Mucosa of descending colon (tissue), 3 donors: Measurements from ENCODE around the gene STS. TPM values are rescaled to one million over a fixed set of nuclear protein-coding genes. Genes with fewer than 3 reads are reported as not detected.
"Not testable (repeated sequence)": the region's sequence is repeated elsewhere in the genome, so short reads cannot be mapped to it uniquely, and the experiment has no call there.

Experiments used
- ATAC-seq: fragments of 200-7000 bp; cut with Tn5 transposase; one replicate; pipeline ENCODE4 v1.9.1; 2020; ENCODE audit warnings: mild to moderate bottlenecking, moderate library complexity
- DNase-seq, 3 donors: peaks; one replicate each; pipeline ENCODE4 v3.0.0-alpha.2; 2020
- H3K36me3 ChIP-seq: fragments of 200-600 bp; one replicate; pipeline ENCODE4 v1.8.0; 2021; ENCODE audit warnings: low read depth, mild to moderate bottlenecking
- H3K4me1 ChIP-seq: fragments of 200-600 bp; one replicate; pipeline ENCODE4 v1.8.0; 2021; ENCODE audit warnings: low read depth, mild to moderate bottlenecking
- H3K4me3 ChIP-seq: fragments of 200-600 bp; one replicate; pipeline ENCODE4 v1.8.0; 2021; ENCODE audit warnings: mild to moderate bottlenecking
- H3K9me3 ChIP-seq: fragments of 200-600 bp; one replicate; pipeline ENCODE4 v1.8.0; 2021; ENCODE audit warnings: mild to moderate bottlenecking
- intact Hi-C, 2 donors: fragments of 100-400 bp; cut with DNase I in 1 of 2; cut with micrococcal nuclease in 1 of 2; formaldehyde crosslinking; loops; one replicate each; pipeline versions ENCODE4 v1.11.0 to v1.11.1; 2022; cut with DNase I, micrococcal nuclease
- total RNA-seq, 3 donors: library from RNA; stranded (reverse); fragmentation: NEBNext Ultra II Directional in 2 of 3; extraction: Animal tissue kit (Norgen Biotek cat#: 25700) in 2 of 3; gene quantifications; one replicate each; pipeline versions ENCODE4 v1.2.1 to v1.2.4, GENCODE V29; 2021 to 2023
- TF ChIP-seq, protein P1 (sequence below): fragments of 200-600 bp; IDR thresholded peaks from one replicate; pipeline ENCODE4 v1.8.0; 2022; ENCODE audit warnings: antibody characterized with exemption, mild to moderate bottlenecking
- donor health status: DM: no; HTN: no; CAD: no; lungs with moderate emphysema.
- donor health status: DM: no; HTN: no; CAD: no.
- donor health status: DM: no; HTN: yes; CAD: no.

The STS gene
- total RNA-seq, 3 donors from 2014 or later: 8.1 to 19.3 (median 12.9) TPM

GRCh38 chrX:7164174-7164573 lies 16.7 kb downstream of the STS start:
- no peaks in the 10 kb centered on the region for H3K4me1 ChIP-seq
- H3K4me3 ChIP-seq: no peak overlapping the region
- ATAC-seq (no peak), DNase-seq (no peak)
- TF ChIP-seq, protein P1, sequence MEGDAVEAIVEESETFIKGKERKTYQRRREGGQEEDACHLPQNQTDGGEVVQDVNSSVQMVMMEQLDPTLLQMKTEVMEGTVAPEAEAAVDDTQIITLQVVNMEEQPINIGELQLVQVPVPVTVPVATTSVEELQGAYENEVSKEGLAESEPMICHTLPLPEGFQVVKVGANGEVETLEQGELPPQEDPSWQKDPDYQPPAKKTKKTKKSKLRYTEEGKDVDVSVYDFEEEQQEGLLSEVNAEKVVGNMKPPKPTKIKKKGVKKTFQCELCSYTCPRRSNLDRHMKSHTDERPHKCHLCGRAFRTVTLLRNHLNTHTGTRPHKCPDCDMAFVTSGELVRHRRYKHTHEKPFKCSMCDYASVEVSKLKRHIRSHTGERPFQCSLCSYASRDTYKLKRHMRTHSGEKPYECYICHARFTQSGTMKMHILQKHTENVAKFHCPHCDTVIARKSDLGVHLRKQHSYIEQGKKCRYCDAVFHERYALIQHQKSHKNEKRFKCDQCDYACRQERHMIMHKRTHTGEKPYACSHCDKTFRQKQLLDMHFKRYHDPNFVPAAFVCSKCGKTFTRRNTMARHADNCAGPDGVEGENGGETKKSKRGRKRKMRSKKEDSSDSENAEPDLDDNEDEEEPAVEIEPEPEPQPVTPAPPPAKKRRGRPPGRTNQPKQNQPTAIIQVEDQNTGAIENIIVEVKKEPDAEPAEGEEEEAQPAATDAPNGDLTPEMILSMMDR: no peak
- intact Hi-C loops: no loop called here
- no peaks in the 10 kb centered on the region for H3K9me3 ChIP-seq
- no peaks in the 10 kb centered on the region for H3K36me3 ChIP-seq

DNA sequence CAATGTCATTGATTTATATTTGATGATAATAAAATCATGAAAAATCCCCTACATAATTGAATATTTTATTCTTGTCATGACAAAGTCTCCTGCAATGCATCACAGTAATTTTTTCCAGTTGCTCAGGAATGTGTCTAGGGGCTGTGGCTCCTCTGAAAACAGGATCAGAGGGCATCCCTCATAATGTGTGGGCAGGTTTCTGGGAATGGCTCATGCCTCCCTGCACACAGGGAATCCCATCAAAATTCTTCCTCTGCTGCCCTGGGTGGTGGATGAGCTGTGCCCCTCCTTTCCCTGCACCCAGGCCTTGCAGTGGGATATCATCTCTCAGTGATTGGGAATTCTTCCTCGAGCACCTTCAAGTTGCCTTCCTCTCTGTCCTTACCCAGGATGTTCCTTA lies 20.9 kb downstream of the STS start:
- intact Hi-C loops: no loop called here
- no peaks in the 10 kb centered on the region for H3K4me1 ChIP-seq
- ATAC-seq (no peak), DNase-seq (no peak)
- TF ChIP-seq, protein P1: no peak
- no peaks in the 10 kb centered on the region for H3K9me3 ChIP-seq
- no peak overlapping the region for H3K4me3 ChIP-seq
- H3K36me3 ChIP-seq: no peaks in the 10 kb centered on the region

GRCh38 chrX:7169627-7170026 lies 22.1 kb downstream of the STS start:
- ATAC-seq: no peak
- Histone ChIP-seq H3K4me3 (no peak overlapping the region), H3K9me3 (no peaks in the 10 kb centered on the region), H3K36me3 (no peaks in the 10 kb centered on the region), H3K4me1 (no peaks in the 10 kb centered on the region)
- DNase-seq: no peak
- intact Hi-C loops: no loop called here
- TF ChIP-seq, protein P1: no peak

DNA sequence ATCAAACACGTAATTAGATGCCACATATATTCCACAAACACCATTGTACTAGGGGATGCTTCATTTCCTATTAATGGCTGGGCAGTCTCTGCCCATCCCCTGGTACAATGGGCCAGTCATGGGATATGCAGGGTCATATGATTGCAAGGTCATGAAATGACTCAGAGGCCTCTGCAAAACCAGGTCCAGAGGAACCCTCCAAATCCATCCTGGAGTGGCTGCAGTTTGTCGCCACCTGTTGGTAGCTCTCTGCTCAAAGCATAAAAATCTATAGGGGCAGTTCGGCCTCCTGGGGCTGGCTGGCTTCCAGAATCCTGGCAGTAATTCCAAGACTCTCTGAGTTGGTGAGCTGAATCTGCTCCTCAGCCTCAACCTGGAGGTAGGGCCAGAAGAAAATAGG lies 23.4 kb downstream of the STS start:
- Histone ChIP-seq H3K36me3 (no peaks in the 10 kb centered on the region), H3K4me1 (no peaks in the 10 kb centered on the region), H3K4me3 (no peak overlapping the region), H3K9me3 (no peaks in the 10 kb centered on the region)
- intact Hi-C loops: no loop called here
- TF ChIP-seq, protein P1: no peak
- peak; percentile 66 for ATAC-seq
- peak in 2 of 3 donors; percentile 27 to 28 for DNase-seq

DNA sequence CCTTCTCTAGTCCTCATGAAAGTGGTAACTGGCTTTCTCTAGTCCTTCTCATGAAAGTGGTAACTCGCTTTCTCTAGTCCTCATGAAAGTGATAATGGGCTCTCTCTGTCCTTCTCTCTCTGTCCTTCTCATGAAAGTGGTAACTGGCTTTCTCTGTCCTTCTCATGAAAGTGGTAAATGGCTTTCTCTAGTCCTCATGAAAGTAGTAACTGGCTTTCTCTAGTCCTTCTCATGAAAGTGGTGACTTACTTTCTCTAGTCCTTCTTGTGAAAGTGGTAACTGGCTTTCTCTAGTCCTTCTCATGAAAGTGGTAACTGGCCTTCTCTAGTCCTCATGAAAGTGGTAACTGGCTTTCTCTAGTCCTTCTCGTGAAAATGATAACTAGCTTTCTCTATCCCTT lies 31.3 kb downstream of the STS start:
- ATAC-seq, H3K9me3 ChIP-seq, H3K36me3 ChIP-seq, H3K4me3 ChIP-seq, intact Hi-C loops, H3K4me1 ChIP-seq, DNase-seq: not testable (repeated sequence)

- Histone ChIP-seq H3K4me1 (no peaks in the 10 kb centered on the region), H3K36me3 (no peaks in the 10 kb centered on the region), H3K9me3 (no peaks in the 10 kb centered on the region), H3K4me3 (no peak overlapping the region)
- intact Hi-C loops: no loop called here
- TF ChIP-seq, protein P1: no peak
- DNase-seq: no peak
- no peak for ATAC-seq
These were observed 31.9 kb downstream of the STS start for GRCh38 chrX:7179446-7179845.
